Dedifferentiated amniotic fluid mesenchymal stem cell (primary cell): Measurements from ENCODE around the gene DNAJC5G.
A peak's percentile ranks its signal among the peaks of the same experiment; 100 is the strongest.
"Not testable (repeated sequence)": the region's sequence is repeated elsewhere in the genome, so short reads cannot be mapped to it uniquely, and the experiment has no call there.

Experiments
- DNase-seq: peaks from one replicate; pipeline ENCODE4 v3.0.0-alpha.2; 2016; ENCODE audit errors: extremely low spot score

Gene DNAJC5G

GRCh38 chr2:27308359-27308881 lies 33.2 kb downstream of the DNAJC5G start, which contains the start of gene UCN:
Gene UCN, minus strand, starts transcription at chr2:27308445. Its CDS starts 550 bp downstream, at chr2:27307895.
- no peak for DNase-seq

GRCh38 chr2:27309651-27310050 lies 34.4 kb downstream of the DNAJC5G start:
- no peak for DNase-seq

GRCh38 chr2:27312152-27312551 lies 36.9 kb downstream of the DNAJC5G start:
- no peak for DNase-seq

GRCh38 chr2:27313882-27314645 lies 38.8 kb downstream of the DNAJC5G start:
- DNase-seq: no peak

GRCh38 chr2:27314709-27315108 lies 39.5 kb downstream of the DNAJC5G start:
- no peak for DNase-seq

- no peak for DNase-seq
Measured at GRCh38 chr2:27315122-27315521, 39.9 kb downstream of the DNAJC5G start.

GRCh38 chr2:27316655-27317412 lies 41.6 kb downstream of the DNAJC5G start:
- DNase-seq: no peak

- DNase-seq: not testable (repeated sequence)
Measured at GRCh38 chr2:27319839-27320238, 44.6 kb downstream of the DNAJC5G start.

- DNase-seq: peak; percentile 76
Measured at GRCh38 chr2:27320958-27321543, 45.8 kb downstream of the DNAJC5G start.

GRCh38 chr2:27322301-27322765 lies 47.1 kb downstream of the DNAJC5G start:
- DNase-seq: no peak

- DNase-seq: peak; percentile 88
Measured at GRCh38 chr2:27322766-27323595, 47.7 kb downstream of the DNAJC5G start, which contains the start of gene MPV17. Gene MPV17, minus strand, starts transcription at chr2:27323097. Its CDS starts 580 bp downstream, at chr2:27322517.

- no peak for DNase-seq
Measured at GRCh38 chr2:27323596-27324285, 48.5 kb downstream of the DNAJC5G start.

- DNase-seq: no peak
Measured at GRCh38 chr2:27324720-27325119, 49.5 kb downstream of the DNAJC5G start.
